HG03139 (cell line): ENCODE results near the gene TAF3.

Experiments
- ATAC-seq: cut with Tn5 transposase; IDR thresholded peaks from one replicate; pipeline ENCODE4 v1.9.1; 2021; ENCODE audit not compliant: unreplicated experiment

Gene TAF3

DNA sequence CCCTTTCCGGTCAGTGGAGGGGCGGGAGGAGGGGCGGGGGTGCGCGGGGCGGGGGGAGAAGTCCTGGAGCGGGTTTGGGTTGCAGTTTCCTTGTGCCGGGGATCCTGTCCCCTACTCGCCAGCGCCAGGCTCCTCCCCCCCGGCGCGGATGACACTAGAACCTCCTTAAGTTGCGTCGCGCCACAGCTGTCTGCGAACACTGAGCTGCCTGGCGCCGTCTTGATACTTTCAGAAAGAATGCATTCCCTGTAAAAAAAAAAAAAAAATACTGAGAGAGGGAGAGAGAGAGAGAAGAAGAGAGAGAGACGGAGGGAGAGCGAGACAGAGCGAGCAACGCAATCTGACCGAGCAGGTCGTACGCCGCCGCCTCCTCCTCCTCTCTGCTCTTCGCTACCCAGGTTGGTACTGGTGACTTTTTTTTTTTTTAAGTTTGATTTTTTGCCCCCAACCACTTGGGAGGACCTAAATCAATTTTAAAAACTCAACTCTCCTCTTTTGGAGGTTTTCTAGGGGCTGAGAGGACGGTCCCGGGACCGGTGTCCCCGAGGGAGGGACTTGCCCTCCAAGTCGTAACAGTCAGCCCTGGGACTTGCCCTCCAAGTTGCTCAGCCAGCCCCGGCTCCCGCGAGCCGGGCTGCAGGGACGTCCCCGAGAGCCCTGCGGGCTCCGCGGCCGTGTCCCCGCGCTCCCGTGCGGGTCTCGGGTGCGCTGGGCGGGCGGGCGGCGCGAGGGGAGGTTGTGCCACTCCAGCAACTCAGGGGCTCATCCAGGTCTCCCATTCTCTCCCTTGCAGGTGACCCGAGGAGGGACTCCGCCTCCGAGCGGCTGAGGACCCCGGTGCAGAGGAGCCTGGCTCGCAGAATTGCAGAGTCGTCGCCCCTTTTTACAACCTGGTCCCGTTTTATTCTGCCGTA is 236.4 kb downstream of the TAF3 start, which contains the start of gene GATA3:
Gene GATA3 (plus strand): TSS at position 195 of the 914 bp plus-strand sequence. CDS start 968 bp downstream, outside the sequence.
- ATAC-seq = peak; percentile 36

DNA sequence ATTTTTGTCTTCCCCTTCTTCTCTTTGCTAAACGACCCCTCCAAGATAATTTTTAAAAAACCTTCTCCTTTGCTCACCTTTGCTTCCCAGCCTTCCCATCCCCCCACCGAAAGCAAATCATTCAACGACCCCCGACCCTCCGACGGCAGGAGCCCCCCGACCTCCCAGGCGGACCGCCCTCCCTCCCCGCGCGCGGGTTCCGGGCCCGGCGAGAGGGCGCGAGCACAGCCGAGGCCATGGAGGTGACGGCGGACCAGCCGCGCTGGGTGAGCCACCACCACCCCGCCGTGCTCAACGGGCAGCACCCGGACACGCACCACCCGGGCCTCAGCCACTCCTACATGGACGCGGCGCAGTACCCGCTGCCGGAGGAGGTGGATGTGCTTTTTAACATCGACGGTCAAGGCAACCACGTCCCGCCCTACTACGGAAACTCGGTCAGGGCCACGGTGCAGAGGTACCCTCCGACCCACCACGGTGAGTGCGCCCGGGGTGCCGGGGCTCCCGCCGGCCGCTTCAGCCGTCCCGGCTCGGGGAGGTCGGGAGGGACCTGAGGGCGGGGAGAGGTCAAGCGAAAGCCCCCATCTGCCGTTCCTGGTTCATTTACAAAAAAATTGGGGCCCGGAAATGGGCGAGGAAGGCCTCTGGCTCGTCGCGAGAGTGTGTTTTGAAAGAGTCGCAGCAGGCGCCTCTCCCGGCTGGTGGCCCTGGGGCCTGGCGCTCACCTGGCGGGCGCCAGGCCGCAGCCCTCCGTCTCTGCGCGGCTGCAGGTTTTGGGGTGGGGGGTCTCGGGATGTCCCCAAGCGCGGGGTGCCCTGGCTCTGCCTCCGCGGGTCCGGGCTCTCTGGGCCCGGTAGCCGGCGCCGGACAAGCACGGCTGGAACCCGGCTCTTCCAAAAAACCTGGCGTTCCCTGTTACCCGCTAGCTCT is 237.4 kb downstream of the TAF3 start:
- no peak for ATAC-seq

DNA sequence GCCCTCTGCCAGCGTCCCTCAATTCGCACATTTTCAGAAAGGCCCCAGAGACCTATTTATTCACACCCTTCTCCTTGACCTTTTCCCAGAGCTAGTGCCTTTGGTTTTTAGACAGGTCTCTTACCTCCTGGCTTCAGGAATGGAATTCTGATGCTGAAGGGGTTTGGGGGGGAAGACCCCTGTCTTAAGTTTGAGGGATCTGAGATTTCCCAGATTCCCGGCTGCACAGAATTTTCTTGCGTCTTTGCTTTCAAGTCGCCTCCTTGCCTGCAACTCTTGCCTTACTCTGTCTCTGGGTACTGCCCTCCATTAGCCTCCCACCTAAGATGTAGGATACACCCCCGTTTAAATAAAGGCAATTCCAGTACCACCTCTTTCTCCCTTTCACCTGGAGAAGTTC is 238.1 kb downstream of the TAF3 start:
- no peak for ATAC-seq

- ATAC-seq = peak; percentile 19
Observed at GRCh38 chr10:8056871-8057331, 238.6 kb downstream of the TAF3 start.

- ATAC-seq = no peak
Observed at GRCh38 chr10:8057636-8058273, 239.4 kb downstream of the TAF3 start.

GRCh38 chr10:8058274-8059111 is 240.2 kb downstream of the TAF3 start:
- no peak for ATAC-seq

DNA sequence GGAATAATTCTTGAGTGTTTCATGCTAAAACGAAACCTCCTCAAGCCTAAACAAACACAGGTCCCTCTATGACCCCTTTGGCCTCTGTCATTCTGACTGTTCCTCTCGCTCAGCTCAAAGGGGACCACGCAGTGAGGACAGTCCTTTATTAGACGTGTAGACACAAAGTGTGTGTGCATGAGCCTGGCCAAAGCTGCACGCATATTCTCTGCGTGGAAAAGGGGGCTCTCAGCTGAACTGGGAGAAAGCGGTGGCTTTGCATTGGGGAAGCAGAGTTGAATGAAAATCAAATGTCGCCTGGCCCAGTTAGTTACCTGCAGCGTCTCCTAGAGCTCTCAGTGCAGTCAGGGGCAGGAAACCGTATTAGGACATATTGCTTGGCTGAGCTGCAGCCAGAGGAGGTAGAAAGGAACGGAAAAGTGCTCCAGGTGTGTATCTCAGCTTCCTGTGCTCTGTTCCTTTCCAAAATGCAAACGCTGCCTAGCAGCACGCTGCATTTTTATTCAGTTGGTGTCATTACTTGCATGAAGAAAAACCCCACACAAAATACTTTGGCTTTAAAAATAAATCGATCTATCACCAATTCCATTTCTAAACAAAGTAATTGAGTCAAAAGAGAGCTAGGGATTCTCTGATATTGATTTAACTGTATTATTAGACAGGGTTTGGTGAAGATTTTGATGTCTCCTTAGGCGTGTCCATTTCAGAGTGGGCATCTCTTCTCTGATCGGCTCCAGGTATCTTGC is 241.1 kb downstream of the TAF3 start:
- ATAC-seq = no peak

DNA sequence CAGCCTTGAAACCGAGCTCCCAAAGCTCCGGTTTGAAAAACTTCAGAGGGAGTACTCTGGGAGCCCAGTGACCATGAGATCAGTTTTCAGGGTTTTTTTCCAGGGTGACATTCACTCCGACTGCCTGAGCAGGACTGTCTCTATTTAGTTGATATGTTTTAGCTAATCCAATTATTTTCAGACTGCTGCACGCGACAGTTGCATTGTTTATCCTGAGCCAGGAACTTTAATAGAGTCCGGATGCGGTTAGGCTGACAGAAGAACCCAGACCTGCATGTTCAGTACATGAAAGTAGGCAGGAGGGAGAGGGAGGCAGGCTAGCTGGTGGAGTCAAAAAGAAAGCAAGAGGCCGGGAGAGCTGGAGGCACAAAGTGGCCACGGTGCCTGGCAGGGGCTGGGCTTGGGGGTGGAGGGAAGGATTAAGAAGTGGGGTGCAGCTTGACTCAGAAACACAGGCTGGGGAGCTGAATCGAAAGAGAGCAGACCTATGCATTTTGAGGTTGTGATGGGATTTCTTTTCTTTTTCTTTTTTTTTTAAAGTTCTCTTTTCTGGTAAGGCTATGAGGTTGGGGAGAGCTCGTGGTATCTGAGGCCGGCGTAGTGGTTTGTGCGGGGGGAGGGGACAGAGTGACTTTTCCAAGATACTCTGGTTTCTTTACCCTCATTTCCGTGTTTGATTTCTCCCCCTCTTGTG is 241.9 kb downstream of the TAF3 start:
- ATAC-seq = peak; percentile 34

- ATAC-seq = no peak
Observed at GRCh38 chr10:8060704-8061121, 242.4 kb downstream of the TAF3 start.

DNA sequence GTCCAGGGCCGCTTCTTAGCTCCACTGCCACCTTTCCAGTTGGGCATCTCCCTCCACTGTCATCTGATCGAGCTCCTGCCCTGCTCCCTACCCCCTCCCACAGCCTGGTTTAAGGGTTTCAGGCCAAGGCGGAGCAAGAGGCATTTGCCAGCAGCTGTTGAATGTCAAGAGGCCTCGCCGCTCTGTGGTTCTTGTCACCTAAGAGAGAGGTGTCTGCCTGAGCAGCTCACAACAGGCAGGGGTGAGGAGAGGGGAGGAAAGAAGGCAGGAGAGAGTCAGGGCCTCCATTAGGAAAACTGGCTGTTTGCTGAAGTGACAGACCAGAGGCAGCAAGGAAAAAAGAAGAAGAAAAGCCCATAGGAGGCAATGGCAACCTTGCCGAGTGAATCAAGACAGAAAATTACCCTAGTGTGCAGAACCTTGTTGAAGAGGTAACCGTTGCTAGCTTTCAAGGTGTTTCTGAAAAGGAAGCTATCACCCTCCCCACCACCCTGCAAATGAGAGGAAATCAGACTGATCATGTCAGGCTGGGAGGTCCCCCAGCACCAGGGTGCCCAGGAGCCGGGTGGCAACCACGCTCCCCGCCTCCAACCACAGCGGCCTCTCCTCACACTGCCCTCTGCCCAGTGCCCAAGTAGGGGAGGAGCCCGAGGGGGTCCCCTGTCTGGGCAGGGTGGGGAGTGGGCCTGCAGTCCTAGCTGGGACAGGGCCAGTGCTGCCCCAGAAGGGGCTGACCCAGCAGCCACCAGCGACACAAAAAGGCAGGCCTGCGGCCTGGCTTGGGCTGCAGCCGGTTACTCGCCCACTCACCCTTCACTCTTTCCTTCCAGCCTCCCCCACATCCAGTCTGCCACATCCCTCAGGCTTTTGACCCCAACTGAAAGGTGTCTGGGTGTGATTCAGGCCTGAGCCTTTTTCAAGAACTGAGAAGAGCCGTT is 243.2 kb downstream of the TAF3 start:
- ATAC-seq = no peak

- ATAC-seq = no peak
Observed at GRCh38 chr10:8063128-8063908, 245.0 kb downstream of the TAF3 start.

DNA sequence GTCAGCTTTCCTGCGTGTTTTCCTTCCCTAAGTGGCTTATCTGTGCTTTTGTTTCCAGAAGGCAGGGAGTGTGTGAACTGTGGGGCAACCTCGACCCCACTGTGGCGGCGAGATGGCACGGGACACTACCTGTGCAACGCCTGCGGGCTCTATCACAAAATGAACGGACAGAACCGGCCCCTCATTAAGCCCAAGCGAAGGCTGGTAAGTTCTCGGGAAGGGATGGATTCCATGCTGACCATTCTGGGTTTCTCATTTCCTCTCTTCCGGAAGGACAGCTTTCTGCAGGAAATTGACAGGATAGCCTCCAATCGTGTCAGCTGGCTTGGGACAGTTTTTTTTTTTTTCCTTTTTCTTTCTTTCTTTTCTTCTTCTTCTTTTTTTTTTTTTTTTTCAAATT is 245.6 kb downstream of the TAF3 start:
- no peak for ATAC-seq

- no peak for ATAC-seq
Observed at GRCh38 chr10:8064436-8064835, 246.1 kb downstream of the TAF3 start.

DNA sequence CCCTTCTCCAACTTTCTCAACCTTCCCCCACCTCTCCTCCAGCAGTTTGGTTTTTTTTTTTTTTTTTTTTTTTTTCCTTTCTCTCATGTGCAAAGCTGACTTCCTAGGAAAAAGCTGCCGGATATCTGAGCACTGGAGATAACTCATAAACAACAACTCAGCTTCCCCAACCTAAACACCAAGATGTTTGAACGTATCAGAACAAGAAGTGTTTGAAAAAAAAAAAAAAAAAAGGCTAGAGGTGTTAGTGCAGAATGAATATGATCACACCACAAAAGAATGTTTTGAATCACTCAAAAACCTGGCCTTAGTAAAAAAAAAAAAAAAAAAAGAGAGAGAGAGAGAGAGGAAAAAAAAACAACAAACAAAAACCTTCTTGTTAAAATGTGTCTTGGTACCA is 247.3 kb downstream of the TAF3 start:
- ATAC-seq = no peak

- ATAC-seq = no peak
Observed at GRCh38 chr10:8066124-8066523, 247.8 kb downstream of the TAF3 start.
